ENCODE results near the gene ZNF80. TPM values are rescaled to one million over a fixed set of nuclear protein-coding genes. Genes with fewer than 3 reads are reported as not detected.
"Not testable (repeated sequence)": the region's sequence is repeated elsewhere in the genome, so short reads cannot be mapped to it uniquely, and the experiment has no call there.

ZNF80 gene
- not detected for total RNA-seq

- 80% methylated on average over 1 of the region's 6 CpGs; no CpG with 5 or more reads in 1 of the 2 donors for WGBS, 2 donors (ENCODE audit: low coverage in 1 of 2)
- not testable (repeated sequence) for H3K9me3 ChIP-seq, H3K4me1 ChIP-seq, H3K36me3 ChIP-seq, H3K4me3 ChIP-seq, H3K27me3 ChIP-seq, H3K27ac ChIP-seq, ATAC-seq
These were observed at the start of gene ZNF80 for GRCh38 chr3:114237478-114237877. Gene ZNF80 (minus strand): TSS chr3:114237578. CDS start chr3:114237074, 504 bp downstream.

GRCh38 chr3:114286266-114286665 lies 48.9 kb upstream of the ZNF80 start:
- Histone ChIP-seq H3K27me3 (no peaks in the 10 kb centered on the region), H3K4me1 (no peaks in the 10 kb centered on the region)
- 81 to 100% methylated on average over 2 of the region's 2 CpGs for WGBS, 2 donors (ENCODE audit: low coverage in 1 of 2)

GRCh38 chr3:114285648-114286230 lies 48.4 kb upstream of the ZNF80 start:
- Histone ChIP-seq H3K4me3 (no peak overlapping the region), H3K27me3 (no peaks in the 10 kb centered on the region), H3K36me3 (no peaks in the 10 kb centered on the region), H3K27ac (no peak overlapping the region), H3K4me1 (no peaks in the 10 kb centered on the region), H3K9me3 (no peaks in the 10 kb centered on the region)
- no peak for ATAC-seq
- WGBS, 2 donors (ENCODE audit: low coverage in 1 of 2): 94% methylated on average over 2 to 3 of the region's 3 CpGs
- no peak for TF ChIP-seq EP300 (IDR thresholded peaks at IDR 0.05)

More at GRCh38 chr3:114286266-114286665, 48.9 kb upstream of the ZNF80 start:
- ATAC-seq: no peak
- TF ChIP-seq EP300 (IDR thresholded peaks at IDR 0.05) (no peak), CTCF (IDR thresholded peaks at IDR 0.05) (no peak), POLR2AphosphoS5 (IDR thresholded peaks at IDR 0.05) (no peak), POLR2A (IDR thresholded peaks at IDR 0.05) (no peak)
- no peak overlapping the region for H3K4me3 ChIP-seq
- H3K9me3 ChIP-seq: no peaks in the 10 kb centered on the region
- H3K27ac ChIP-seq: no peak overlapping the region
- no peaks in the 10 kb centered on the region for H3K36me3 ChIP-seq

GRCh38 chr3:114284644-114285043 lies 47.3 kb upstream of the ZNF80 start:
- Histone ChIP-seq H3K4me1 (no peaks in the 10 kb centered on the region), H3K27ac (no peak overlapping the region), H3K4me3 (no peak overlapping the region), H3K27me3 (no peaks in the 10 kb centered on the region), H3K36me3 (no peaks in the 10 kb centered on the region), H3K9me3 (no peaks in the 10 kb centered on the region)
- TF ChIP-seq POLR2A (IDR thresholded peaks at IDR 0.05) (no peak), POLR2AphosphoS5 (IDR thresholded peaks at IDR 0.05) (no peak), CTCF (IDR thresholded peaks at IDR 0.05) (no peak), EP300 (IDR thresholded peaks at IDR 0.05) (no peak)
- WGBS, 2 donors (ENCODE audit: low coverage in 1 of 2): 86 to 100% methylated on average over 1 of the region's 1 CpG
- no peak for ATAC-seq

DNA sequence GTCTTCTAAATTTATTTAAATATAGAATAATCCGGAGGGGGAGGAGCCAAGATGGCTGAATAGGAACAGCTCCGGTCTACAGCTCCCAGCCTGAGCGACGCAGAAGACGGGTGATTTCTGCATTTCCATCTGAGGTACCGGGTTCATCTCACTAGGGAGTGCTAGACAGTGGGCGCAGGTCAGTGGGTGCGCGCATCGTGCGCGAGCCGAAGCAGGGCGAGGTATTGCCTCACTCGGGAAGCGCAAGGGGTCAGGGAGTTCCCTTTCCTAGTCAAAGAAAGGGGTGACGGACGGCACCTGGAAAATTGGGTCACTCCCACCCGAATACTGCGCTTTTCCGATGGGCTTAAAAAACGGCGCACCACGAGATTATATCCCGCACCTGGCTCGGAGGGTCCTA lies 39.5 kb upstream of the ZNF80 start:
- not testable (repeated sequence) for H3K27ac ChIP-seq, ATAC-seq, H3K9me3 ChIP-seq, H3K27me3 ChIP-seq, H3K36me3 ChIP-seq, H3K4me1 ChIP-seq, H3K4me3 ChIP-seq
- no CpG with 5 or more reads among the region's 26 CpGs for WGBS, 2 donors (ENCODE audit: low coverage in 1 of 2)

GRCh38 chr3:114274929-114275328 lies 37.6 kb upstream of the ZNF80 start:
- no peaks in the 10 kb centered on the region for H3K27me3 ChIP-seq
- peaks cover 0 to 5% (median 0%) of the 10 kb centered on the region in 3 donors for H3K9me3 ChIP-seq
- TF ChIP-seq EP300 (IDR thresholded peaks at IDR 0.05): no peak
- no peak for TF ChIP-seq CTCF (IDR thresholded peaks at IDR 0.05)
- TF ChIP-seq POLR2A (IDR thresholded peaks at IDR 0.05): no peak
- TF ChIP-seq POLR2AphosphoS5 (IDR thresholded peaks at IDR 0.05): no peak
- H3K27ac ChIP-seq: no peak overlapping the region
- H3K4me3 ChIP-seq: no peak overlapping the region
- no peak for ATAC-seq
- no peaks in the 10 kb centered on the region for H3K36me3 ChIP-seq
- H3K4me1 ChIP-seq: no peaks in the 10 kb centered on the region
- no CpG with 5 or more reads among the region's 1 CpG for WGBS, 2 donors (ENCODE audit: low coverage in 1 of 2)
